NOMO-1 treated with dmso at 0.1 percent for 144 hours (cell line): Measurements from ENCODE around the gene LINC01488.
A peak's percentile ranks its signal among the peaks of the same experiment; 100 is the strongest.

ENCODE experiments used
- DNase-seq: peaks from one replicate; lab custom pipeline; 2025; ENCODE audit not compliant: unreplicated experiment; lab: John Stamatoyannopoulos, UW

Gene LINC01488

DNA sequence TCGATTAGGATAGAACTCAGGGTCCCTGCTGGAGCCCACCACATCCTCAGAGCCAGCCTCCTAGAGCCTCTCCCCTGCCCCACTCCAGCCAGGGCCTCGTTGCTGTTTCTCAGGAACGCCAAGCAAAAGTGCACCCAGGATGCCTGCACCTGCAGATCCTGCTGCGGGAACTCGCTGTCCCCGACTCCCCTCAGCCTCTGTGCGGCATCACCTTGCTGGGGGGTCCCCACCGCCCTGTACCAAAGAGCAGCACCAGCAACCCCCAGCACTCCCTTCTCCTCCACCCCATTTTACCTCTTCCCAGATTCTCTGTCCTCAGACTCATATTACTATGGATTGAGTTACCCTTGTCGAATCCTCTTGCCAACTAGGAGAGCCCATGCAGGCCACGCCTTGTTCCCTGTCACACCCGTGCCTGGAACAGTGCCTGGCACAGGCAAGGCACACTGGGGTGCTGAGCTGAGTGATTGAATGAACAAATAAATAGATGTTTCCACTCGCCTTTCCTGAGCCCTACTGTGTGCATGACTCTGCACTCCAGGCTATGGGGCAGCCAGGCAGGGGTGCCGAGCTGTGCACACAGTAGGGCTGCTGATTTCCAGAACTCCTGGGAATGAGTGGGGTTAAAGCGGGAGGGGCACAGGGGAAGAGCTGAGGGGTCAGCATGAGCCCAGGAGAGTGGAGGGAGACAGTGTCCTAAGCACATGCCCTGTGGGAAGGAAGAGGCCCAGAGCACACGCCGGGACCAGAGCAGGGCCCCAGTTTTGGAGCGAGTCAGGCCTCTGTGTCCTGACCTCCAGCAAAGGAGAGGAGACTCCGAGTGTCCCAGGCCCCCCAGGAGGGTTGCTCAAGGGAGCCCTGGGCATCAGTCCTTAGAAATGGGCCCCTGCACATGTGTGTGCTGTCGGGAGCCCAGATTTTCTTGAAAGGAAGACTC lies 44.3 kb downstream of the LINC01488 start:
- DNase-seq = no peak

DNA sequence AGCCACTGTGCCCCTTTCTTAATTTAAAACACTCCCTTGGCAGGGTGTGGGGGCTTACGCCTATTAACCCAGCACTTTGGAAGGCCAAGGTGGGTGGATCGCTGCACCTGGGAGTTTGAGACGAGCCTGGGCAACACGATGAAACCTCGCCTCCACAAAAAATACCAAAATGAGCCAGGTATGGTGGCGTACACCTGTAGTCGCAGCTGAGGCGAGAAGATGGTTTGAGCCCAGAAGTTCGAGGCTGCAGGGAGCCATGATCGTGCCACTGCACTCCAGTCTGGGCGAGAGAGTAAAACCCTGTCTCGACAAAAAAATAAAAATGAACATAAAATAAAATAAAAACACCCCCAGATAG lies 45.0 kb downstream of the LINC01488 start:
- no peak for DNase-seq

DNA sequence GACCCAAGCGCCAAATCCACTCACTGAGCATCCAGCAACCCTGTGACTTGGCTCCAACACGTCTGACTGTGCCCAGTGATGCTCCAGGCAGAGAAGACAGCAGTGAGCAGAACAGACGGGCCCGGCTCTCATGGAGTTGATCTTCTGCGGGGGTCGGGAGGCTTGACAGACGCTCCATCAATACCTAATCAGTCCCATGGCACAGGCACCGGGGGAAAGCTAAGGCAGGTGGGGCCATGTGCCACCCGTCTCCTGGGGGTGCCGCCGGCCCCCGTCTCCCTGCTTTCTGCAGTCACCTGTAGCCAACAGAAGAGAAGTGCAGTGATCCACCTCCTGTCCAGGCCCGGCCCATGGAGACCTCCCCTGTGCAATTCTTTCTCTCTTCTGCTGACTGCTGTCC lies 47.5 kb downstream of the LINC01488 start:
- no peak for DNase-seq

DNA sequence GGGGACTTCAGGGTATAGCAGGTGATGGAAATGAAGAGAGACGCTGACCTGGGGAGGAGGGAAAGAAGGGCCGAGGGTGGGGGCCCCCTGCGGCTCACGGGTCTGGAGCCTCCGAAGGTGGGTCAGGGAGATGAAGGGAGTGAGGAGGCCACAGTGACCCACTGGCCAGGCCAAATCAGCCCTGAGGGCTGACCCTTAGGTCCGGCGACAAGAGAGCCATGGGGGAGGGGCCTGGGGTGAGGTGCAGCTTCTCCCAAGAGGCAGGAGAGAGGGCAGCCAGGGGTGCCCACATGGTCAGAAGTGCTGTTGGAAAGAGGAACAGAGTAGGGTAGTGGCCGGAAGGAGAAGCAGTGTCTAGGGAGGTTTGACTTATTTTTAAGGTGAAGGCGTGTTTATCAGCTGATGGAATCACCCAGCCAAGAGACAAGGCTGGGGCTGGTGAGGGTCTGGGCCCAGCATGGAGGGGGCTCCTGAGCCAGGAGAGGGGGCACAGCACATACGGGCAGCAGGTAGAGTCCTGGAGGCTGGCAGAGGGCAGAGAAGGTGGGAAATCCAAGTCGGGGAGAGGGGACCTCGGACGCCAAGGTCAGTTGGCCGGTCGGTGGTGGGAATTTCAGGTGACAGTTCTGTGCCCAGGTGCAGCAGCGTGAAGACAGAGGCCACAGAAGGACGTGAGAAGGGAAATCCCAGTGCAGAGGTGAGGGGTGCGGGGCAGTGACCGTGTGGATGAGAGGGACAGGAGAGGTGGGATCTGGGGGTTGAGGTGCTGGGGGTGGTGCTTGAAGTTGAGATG lies 49.0 kb downstream of the LINC01488 start:
- DNase-seq = peak; percentile 81

DNA sequence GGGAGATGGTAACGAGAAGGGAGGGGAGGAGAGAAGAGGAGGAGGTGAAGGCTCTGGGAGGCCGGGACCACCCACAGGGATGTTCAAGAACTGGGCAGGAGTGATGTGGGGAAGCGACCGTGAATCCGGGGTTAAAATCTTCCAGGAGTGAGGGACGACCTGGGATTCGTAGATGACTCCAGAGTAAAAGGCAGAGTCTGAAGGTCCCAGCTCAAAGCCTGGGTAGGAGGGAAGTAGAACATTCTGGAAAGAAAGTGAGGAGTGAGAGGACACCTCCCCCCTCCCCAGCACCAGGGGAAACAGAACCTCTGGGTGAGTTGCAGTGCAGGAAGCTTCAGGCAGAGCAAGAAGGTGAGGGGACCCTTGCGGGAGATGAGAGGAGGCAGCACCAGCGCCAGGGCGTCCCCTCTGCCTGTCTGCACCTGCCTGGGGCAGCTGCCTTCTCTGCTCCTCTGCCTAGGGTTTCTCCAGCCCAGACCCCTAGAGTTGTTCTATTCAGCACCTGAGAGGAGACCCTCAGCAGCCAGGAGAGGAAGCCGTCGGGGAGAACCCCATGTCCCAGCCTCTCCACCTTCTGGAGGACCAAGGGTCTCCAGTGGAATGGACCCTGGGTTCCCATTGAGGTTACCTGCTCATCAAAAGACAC lies 49.7 kb downstream of the LINC01488 start:
- DNase-seq = no peak

DNA sequence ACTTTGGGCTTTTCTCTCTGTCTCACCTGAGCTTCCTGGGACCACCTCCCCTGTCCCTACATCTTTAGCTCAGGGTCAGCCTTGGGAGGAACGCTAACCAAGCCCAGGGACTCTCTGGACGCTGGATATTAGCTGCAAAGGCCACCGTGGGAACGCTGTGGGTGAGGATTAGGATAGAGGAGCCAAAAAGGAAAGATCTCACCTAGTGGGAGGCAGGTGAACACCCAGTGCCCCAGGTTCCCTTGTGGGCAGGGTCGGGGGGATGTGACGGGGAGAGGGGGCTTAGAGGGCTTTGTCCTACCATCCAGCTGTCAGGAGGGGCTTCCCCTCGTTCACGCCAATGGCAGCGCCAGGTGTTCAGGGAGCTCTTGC lies 50.2 kb downstream of the LINC01488 start:
- no peak for DNase-seq

DNA sequence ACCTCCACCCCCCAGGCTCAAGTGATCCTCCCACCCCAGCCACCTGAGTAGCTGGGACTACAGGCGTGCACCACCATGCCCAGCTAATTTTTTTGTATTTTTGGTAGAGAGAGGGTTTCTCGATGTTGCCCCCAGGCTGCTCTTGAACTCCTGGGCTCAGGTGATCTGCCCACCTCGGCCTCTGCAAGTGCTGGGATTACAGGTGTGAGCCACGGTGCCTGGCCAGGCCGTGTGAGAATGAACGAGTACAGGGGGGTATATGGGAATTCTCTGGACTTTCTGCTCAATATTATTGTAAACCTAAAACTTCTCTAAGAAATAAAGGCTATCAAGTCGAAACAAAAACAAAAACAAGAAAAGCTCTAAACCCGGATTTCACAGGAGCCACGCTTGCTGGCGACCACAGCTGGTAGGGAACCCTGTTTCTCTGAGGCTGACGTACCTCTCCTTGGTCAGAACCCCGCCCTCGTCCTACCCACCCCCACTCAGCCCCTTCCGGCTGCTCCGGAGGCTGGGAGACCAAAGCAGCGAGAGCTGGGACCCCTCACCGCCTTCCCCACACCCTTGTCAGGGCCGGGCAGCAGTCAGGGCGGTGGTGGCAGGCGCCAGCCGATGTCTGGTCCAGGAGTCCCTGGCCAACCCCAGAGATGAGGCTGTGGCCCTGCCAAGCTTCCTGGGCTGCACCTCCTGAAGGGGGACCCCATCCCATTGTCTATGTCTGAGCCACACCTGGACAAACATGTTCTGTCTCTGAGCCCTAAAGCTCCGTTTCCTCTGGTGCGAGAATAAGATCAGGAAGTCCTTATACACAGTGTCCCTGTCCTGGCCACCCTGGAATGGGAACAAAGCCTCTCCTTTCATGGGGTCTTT lies 52.1 kb downstream of the LINC01488 start:
- no peak for DNase-seq

DNA sequence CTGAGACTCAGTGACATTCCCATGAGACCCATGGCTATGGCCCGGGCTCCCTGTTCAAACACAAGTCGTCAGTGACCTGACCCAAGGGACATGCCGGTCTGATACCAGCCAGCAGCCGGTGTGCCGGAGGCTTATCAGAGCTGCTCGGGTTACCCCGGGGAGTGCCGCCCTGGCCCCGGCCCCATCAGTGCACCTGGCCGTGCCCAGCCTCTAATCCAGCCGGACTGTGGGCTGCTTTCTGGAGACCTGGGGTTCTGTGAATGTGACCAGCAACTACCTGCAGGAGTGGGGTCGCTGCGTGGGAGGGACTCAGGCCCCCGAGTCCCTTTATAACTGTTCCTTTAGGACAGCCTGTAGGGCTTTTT lies 52.7 kb downstream of the LINC01488 start:
- no peak for DNase-seq

DNA sequence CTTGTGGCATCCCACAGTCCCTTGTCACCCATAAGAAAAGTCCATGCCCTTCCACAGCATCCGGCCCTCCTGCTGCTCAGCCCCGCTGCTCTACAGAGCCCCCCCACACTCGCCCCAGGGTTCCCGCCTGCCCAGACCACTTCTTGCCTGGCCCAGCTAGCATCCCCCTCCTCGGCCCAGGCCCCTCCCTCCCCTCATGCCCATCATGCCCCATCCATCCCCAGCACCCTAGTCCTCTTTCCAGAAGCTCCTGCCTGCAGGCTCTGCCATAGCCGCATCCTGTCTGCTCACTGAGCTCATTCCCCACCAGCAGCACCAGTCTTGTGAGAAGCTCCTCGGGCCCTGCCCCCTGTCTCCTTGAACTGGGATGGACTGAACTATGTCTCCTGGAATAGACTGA lies 54.4 kb downstream of the LINC01488 start:
- DNase-seq = no peak

DNA sequence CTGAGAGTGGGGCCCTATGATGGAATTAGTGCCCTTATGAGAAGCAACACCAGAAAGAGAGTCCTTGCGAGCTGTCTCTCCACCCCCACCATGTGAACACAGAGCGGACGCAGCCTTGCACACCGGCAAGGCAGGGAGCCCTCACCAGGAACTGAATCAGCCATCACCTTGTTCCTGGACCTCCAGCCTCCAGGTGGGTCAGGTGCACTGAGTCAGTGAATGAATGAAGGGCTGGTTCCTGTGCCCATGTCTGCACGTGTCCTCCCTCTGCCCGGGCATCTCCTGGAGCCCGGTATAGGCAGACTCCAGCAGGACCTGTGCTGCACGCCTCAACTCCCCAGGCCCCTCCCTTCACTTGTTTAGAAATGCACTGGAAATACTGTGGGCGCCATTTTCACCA lies 54.9 kb downstream of the LINC01488 start:
- DNase-seq = no peak

DNA sequence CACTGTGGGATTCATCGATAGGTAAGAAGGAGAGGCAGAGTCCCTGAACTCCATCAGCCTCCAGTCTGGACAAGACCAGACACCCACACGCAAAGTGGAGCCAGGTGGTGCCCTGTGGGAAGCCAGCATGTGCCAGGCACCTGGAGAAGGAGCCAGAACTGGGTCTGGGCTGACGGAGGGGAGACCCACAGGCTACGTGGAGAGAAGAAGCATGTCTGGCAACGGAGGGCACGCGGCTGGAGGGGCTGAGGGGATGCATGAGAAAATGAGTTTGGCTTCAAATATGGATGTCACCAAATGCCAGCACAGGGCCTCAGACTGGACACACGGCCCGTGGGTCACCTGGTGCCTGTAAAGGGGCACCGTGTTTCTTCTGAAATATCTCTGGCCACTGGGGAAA lies 55.7 kb downstream of the LINC01488 start:
- no peak for DNase-seq

DNA sequence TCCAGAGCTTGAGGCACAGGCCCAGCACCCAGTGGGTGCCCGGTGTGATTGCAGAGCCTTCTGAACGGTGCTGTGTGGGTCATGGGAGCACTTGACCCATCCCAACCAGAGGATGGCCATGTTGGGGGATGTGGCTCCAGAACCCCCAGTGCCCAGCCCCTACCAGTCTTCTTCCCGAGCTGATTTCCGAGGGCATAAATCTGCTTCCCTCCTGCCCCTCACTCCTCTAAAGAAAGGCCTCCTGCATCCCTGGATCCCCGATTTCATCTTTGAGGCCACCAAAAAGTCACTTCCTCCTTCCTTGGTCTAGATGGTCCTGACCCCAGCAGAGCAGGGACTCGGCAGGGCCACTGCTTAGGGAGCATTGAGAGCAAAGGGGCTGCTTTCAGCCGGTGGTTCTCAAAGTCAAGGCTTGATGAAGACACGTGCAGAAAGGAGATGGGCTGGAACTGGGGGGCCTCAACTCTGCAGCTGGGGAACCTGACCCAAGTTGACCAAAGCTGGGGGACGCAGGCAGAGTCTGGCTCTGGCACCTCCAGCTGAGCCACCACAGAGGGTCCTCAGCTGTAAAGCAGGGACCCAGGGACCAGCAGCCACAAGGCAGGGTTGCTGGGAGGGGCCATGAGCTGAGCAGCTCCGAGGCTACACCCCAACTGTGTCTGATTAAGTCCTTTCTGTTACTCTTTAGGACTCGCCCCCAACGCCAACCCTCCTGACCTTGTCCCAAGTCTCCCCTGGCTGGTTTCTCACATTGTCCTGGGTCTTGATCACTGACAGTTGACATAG lies 56.6 kb downstream of the LINC01488 start:
- DNase-seq = no peak

DNA sequence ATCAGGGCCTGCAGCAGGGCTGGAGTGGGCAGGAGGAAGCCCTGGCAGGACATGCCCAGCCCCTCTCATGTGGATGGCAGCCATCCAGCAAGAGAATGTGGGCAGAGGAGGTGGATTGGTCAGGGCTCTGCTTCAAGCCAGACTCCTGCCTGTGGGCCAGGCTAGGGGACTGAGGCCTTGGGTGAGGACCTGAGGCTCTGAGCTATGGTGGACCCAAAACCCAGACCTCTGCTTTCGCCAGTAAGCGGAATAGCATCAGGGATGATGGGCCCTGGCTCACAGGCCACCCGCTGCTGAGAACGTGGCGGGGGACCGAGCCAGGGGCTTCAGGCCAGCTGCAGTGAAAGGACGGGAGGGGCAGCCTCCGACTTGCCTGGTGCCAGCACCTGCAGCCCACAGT lies 57.4 kb downstream of the LINC01488 start:
- DNase-seq = no peak

DNA sequence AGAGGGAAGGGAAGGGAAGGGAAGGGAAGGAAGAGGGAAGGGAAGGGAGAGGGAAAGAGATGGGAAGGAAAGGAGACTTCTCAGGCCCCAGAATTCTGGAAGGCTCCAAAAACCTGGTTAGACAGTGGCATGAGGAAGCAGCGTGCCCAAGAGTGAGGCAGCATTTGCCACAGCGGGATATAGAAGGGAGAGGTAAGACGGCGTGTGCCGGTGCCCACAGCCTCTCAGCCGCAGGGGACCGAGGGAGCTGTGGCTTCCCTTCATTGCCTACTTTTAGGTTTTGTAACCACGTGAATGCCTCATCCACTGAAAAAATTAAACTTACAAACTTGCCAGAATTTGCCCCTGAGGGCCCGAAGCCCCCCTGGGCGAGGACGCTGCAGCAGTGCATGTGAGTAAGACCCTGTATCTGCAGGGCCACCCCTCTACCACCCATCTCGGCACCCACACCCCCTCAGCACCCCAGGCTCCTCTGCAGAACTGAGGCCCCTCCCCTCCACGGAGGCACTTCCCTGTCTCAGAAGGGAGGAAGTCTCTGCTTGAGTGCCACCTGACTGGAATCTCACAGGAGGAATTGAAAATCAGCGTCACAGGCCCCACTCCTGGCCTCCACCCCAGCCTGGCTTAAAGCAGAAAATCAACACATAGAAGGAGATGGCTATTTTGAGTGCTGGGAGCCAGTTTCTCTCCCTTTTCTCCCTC lies 58.1 kb downstream of the LINC01488 start:
- peak; percentile 20 for DNase-seq

DNA sequence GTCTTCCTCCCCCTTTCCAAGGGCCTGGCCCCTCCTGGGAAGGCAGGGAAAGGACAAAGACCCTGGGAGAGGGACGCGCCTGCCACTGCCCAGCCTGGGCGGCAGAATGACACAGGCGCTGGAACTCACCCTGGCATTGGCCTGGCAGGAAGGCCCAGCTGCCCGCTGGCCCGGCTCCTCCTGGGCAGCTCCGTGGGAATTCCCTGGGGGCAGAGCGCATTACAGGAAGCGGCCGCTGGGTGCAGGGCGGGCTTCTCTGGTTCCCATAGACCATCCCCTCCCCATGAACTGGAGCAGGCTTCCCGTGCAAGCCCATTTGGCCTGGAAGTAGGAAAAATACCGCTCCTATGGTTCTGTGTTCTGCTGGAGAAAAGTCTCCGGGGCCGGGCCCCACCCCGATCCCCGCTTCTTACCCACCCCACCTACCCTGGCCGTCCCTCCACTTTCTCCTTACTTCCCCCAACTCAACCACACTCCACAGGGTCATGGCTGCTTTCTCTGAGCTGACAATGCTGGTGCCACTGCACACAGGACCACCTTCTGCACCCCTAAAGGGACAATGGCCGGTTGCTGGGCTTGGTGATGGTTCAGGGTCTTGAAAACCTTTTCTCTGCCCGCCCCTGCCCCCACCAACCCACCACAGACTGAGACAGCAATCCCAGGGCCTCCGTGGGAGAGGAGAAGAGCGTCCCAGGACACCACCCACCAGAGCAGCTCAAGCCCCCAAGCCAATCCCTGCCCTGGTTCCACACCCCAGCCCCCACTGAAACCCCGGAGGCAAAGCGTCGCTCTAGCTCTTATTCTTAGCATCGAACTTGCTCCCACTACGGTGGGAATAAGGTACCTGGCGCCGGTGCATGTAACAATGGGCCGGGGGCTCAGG lies 58.9 kb downstream of the LINC01488 start:
- no peak for DNase-seq

DNA sequence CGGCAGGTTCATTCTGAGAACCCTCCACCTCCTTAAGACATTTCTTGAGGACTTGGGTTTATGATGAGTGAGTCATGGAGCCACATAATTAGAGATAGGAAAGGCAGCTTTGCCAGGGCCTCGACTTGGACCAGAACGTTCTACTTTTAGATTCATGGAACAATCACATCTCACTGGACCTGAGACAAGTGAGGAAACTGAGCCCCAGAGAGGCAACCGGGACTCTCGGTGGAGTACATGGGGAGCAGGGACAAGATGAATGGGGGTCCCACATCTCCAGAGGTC lies 59.5 kb downstream of the LINC01488 start:
- DNase-seq = no peak

DNA sequence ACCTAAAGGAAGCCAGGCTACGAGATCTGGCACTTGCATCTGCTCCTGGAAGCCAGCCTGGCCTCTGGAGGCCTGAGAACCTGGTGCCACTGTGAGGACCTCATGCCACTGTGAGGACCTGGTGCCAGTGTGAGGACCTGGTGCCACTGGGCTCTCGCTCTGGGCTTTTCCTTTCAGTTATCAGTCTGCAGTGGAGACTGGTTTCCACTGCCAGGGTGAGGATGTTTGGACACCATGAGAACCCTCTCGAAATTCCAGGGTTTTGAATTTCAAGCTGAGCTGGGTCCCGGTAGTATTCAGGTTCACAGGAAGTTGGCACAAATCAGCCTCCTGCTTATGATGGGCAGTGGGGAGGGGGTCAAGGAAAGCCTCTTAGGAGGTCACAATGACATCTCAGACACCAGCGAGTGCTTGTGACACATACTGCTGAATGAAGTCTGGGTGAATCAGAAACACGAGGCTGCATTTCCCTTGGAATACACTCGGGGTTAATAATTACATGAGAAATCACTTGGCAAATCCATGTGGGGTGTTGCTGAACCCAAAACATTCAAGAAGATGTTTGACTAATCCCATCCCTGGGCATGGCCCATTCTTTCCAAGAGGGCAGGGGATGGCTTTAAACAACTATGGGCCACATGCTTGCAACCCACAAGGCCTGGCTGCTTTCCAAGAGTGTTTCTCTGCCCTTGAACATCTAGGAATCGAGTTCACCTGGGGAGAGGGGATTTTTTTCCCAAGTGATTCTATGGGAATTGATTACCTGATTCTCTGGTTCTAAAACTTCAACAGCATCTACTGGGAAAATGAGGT lies 60.2 kb downstream of the LINC01488 start:
- DNase-seq = no peak
